Neuronal stem cell (in vitro differentiated cells): ENCODE results near the gene EPHB6.

Experiments used
- DNase-seq: peaks from one replicate; pipeline ENCODE4 v3.0.0-alpha.2; 2013; ENCODE audit warnings: low spot score
- H2AFZ ChIP-seq: one replicate; pipeline ENCODE4 v1.6.1; 2013; ENCODE audit warnings: mild to moderate bottlenecking, low read length, inconsistent platforms
- H2AK5ac ChIP-seq: 2 replicates; pipeline ENCODE4 v1.6.1; 2013; ENCODE audit warnings: low read depth, mild to moderate bottlenecking, inconsistent platforms, low read length, moderate library complexity, mixed read lengths
- H2BK120ac ChIP-seq: 2 replicates; pipeline ENCODE4 v1.6.1; 2013; ENCODE audit warnings: low read depth, mild to moderate bottlenecking, inconsistent platforms, low read length, moderate library complexity, mixed read lengths
- H2BK12ac ChIP-seq: one replicate; pipeline ENCODE4 v1.6.1; 2013; ENCODE audit warnings: low read length, inconsistent platforms
- H2BK15ac ChIP-seq: 2 replicates; pipeline ENCODE4 v1.6.1; 2013; ENCODE audit warnings: mild to moderate bottlenecking, low read length, inconsistent platforms, mixed read lengths
- H2BK5ac ChIP-seq: one replicate; pipeline ENCODE4 v1.6.1; 2013; ENCODE audit warnings: inconsistent platforms, mild to moderate bottlenecking, low read length, moderate library complexity
- H3K14ac ChIP-seq: one replicate; pipeline ENCODE4 v1.6.1; 2013; ENCODE audit warnings: low read length, inconsistent platforms
- H3K18ac ChIP-seq: 2 replicates; pipeline ENCODE4 v1.6.1; 2013; ENCODE audit warnings: low read length, inconsistent platforms
- H3K23ac ChIP-seq: 2 replicates; pipeline ENCODE4 v1.6.1; 2013; ENCODE audit warnings: low read depth, mild to moderate bottlenecking, mixed read lengths, low read length, inconsistent platforms; ENCODE audit not compliant: poor library complexity
- H3K27ac ChIP-seq: replicated peaks from 3 replicates; pipeline ENCODE4 v1.5.1; 2013; ENCODE audit warnings: low read length, inconsistent platforms
- H3K27me3 ChIP-seq, 3 experiments: 2 replicates each; pipeline ENCODE4 v1.6.1; 2013; ENCODE audit warnings: low read length in 3 of 3, mild to moderate bottlenecking in 2 of 3, inconsistent platforms in 1 of 3, low read depth in 1 of 3, mixed read lengths in 1 of 3, moderate library complexity in 1 of 3; ENCODE audit not compliant: control insufficient read depth in 3 of 3, insufficient read depth in 3 of 3
- H3K36me3 ChIP-seq, 2 donors: replicated peaks in 1 of 2; 2 replicates each; pipeline ENCODE4 v1.6.1; 2013; ENCODE audit warnings: low read length in 2 of 2; ENCODE audit not compliant: control insufficient read depth in 2 of 2, insufficient read depth in 2 of 2
- H3K4ac ChIP-seq: 2 replicates; pipeline ENCODE4 v1.6.1; 2013; ENCODE audit warnings: inconsistent platforms, mild to moderate bottlenecking, low read length, moderate library complexity
- H3K4me1 ChIP-seq, 2 donors: 1 replicate in 1 of 2; 2 replicates in 1 of 2; pipeline ENCODE4 v1.6.1; 2013; ENCODE audit warnings: low read length in 2 of 2, low read depth in 1 of 2; ENCODE audit not compliant: control insufficient read depth in 2 of 2, insufficient read depth in 1 of 2
- H3K4me2 ChIP-seq: one replicate; pipeline ENCODE4 v1.6.1; 2013; ENCODE audit warnings: mild to moderate bottlenecking, low read length, inconsistent platforms; ENCODE audit not compliant: insufficient read depth, poor library complexity, severe bottlenecking
- H3K4me3 ChIP-seq, 2 donors: 2 replicates each; pipeline ENCODE4 v1.5.1; 2013; ENCODE audit warnings: low read length in 2 of 2, mild to moderate bottlenecking in 2 of 2, inconsistent platforms in 1 of 2, moderate library complexity in 1 of 2
- H3K79me1 ChIP-seq: one replicate; pipeline ENCODE4 v1.6.1; 2013; ENCODE audit warnings: low read depth, mild to moderate bottlenecking, inconsistent platforms, low read length, moderate library complexity
- H3K9ac ChIP-seq: one replicate; pipeline ENCODE4 v1.6.1; 2013; ENCODE audit warnings: mild to moderate bottlenecking, low read depth, low read length, inconsistent platforms; ENCODE audit not compliant: poor library complexity
- H3K9me3 ChIP-seq, 2 donors: replicated peaks in 1 of 2; 2 replicates each; pipeline versions ENCODE3 to v1.6.1; 2013; ENCODE audit warnings: low read length in 2 of 2, mild to moderate bottlenecking in 2 of 2, inconsistent platforms in 1 of 2, low read depth in 1 of 2, mixed read lengths in 1 of 2, moderate library complexity in 1 of 2; ENCODE audit not compliant: control insufficient read depth in 2 of 2, insufficient read depth in 1 of 2
- H4K8ac ChIP-seq: one replicate; pipeline ENCODE4 v1.6.1; 2013; ENCODE audit warnings: low read depth, mild to moderate bottlenecking, inconsistent platforms, low read length, moderate library complexity
- H4K91ac ChIP-seq: one replicate; pipeline ENCODE4 v1.6.1; 2013; ENCODE audit warnings: low read length, low read depth, mild to moderate bottlenecking, inconsistent platforms; ENCODE audit not compliant: poor library complexity
- WGBS, 2 donors: extraction: QIAGEN DNeasy Blood & Tissue Kit; methylation state at CpG; one replicate each; pipeline ENCODE4 v1.1.7; 2013; ENCODE audit warnings: missing lambda C conversion rate in 2 of 2, mixed read lengths in 1 of 2; ENCODE audit not compliant: insufficient read length in 2 of 2, insufficient replicate concordance in 1 of 2; ENCODE audit errors: extremely low coverage in 2 of 2; 5-methylcytosine and 5-hydroxymethylcytosine counted together

Gene EPHB6

DNA sequence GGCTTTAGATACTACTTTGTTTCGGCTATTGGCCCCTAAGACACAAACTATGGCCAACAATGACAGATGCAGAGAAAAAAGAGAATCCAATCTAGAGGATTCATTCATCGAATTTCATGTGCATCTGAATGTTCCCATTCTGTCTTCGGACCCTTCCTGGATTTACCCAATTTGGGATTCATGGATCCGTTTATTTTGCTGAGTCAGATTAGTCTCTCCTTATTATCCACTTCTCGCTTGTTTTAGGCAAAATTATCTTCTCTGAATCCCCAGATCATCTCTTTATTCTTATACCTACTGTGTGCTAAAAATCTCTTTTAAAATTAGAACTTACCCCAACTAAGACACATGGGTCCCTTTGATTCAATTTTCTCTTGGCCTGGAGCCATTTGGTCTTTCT is 24.2 kb downstream of the EPHB6 start:
- no peak for DNase-seq
- no peak overlapping the region for H4K8ac ChIP-seq
- no peak overlapping the region for H2BK5ac ChIP-seq
- H2AK5ac ChIP-seq: no peak overlapping the region
- H3K4ac ChIP-seq: no peak overlapping the region
- H3K79me1 ChIP-seq: no peaks in the 10 kb centered on the region
- H3K4me1 ChIP-seq: no peaks in the 10 kb centered on the region
- no peak overlapping the region for H2BK120ac ChIP-seq
- no peak overlapping the region for H2BK15ac ChIP-seq
- no peak overlapping the region for H4K91ac ChIP-seq
- H3K36me3 ChIP-seq: no peaks in the 10 kb centered on the region
- H3K9ac ChIP-seq: no peak overlapping the region
- no peak overlapping the region for H2AFZ ChIP-seq
- H3K27me3 ChIP-seq: peaks cover 0 to 8% (median 0%) of the 10 kb centered on the region in 3 experiments
- H3K9me3 ChIP-seq: peaks cover 0 to 5% of the 10 kb centered on the region in 2 donors
- no peak overlapping the region for H3K23ac ChIP-seq
- no CpG with 5 or more reads among the region's 5 CpGs for WGBS, 2 donors
- no peak overlapping the region for H3K27ac ChIP-seq
- H3K18ac ChIP-seq: no peak overlapping the region
- H2BK12ac ChIP-seq: no peak overlapping the region
- H3K4me2 ChIP-seq: no peak overlapping the region
- H3K14ac ChIP-seq: no peak overlapping the region
- H3K4me3 ChIP-seq: no peak overlapping the region

DNA sequence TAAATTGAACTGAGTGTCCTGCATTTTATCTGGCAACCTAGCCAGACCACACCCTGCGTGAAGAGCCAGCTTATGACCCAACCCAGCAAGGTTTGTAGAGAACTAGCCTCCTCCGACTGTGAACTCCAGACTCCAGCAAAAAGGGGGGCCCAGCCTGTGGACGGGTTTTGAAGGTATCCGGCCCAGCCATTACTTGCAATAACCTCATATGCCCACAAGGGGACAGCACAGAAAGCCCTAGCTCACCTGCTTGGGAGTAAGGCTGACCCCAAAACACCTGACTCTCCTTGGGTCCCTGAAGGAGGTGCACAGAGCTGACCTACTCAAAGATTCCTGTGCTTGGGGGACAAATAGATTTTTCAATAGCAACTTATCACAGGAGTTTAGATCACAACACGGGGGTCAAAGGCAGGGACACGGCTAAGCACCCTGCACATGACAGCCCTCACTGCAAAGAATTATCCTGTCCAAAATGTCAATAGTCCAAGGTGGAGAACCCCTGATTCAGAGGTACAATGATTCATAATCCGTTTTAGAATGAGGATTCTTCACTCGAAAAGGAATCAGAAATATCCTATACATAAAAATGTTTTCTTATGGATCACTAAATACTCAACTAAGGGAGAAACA is 26.1 kb downstream of the EPHB6 start:
- H3K9ac ChIP-seq: no peak overlapping the region
- H3K4ac ChIP-seq: no peak overlapping the region
- H4K91ac ChIP-seq: no peak overlapping the region
- peaks cover 0 to 2% of the 10 kb centered on the region in 2 donors for H3K4me1 ChIP-seq
- H3K14ac ChIP-seq: no peak overlapping the region
- H2AFZ ChIP-seq: no peak overlapping the region
- no peaks in the 10 kb centered on the region for H3K9me3 ChIP-seq
- H2AK5ac ChIP-seq: no peak overlapping the region
- no peak overlapping the region for H3K4me2 ChIP-seq
- no peak overlapping the region for H3K23ac ChIP-seq
- no peak overlapping the region for H2BK12ac ChIP-seq
- no peak overlapping the region for H4K8ac ChIP-seq
- H3K27me3 ChIP-seq: peaks cover 0 to 8% (median 0%) of the 10 kb centered on the region in 3 experiments
- H2BK5ac ChIP-seq: no peak overlapping the region
- no peak overlapping the region for H2BK15ac ChIP-seq
- H3K27ac ChIP-seq: no peak overlapping the region
- H2BK120ac ChIP-seq: no peak overlapping the region
- no peaks in the 10 kb centered on the region for H3K36me3 ChIP-seq
- peak; percentile 38 for DNase-seq
- no CpG with 5 or more reads among the region's 8 CpGs for WGBS, 2 donors
- H3K79me1 ChIP-seq: no peaks in the 10 kb centered on the region
- no peak overlapping the region for H3K18ac ChIP-seq
- no peak overlapping the region for H3K4me3 ChIP-seq

DNA sequence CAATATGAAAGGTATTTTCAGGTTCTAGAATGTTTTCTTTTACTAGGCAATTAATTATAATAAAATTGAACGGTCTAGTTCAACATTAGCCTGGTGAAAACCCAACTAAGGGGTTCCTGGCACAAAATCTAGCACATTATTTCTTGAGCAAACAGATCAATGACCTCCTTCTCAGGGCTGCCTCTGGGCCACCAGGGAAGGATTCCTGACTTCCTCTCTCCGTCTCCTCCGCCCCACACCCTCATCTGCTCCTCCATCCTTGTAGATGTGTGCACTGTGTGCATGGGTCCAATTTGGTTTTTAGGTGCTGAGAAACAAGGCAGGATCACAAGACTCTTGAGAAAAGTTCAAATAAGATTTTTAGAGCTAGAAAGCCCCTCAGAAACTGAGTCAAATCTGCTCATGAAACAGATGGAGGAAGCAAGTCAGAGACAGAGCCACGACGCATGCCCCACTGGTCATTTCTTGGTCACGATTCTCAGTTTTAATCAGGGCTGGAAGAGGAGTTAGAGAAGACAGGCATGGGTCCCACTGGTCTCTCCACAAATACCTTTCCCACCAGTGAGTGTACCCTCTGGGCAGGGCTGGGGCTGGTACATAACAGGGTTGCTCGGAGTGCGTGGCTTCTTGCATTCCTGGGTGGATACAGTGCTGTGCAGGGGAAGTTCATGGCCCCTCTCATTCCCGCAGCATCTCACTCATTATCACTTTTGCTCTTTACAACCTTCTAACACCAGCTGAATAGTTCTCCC is 26.9 kb downstream of the EPHB6 start:
- Histone ChIP-seq H2AFZ (no peak overlapping the region), H3K4ac (no peak overlapping the region), H2BK5ac (no peak overlapping the region), H3K4me1 (peaks cover 0 to 2% of the 10 kb centered on the region in 2 donors), H4K8ac (no peak overlapping the region), H2BK12ac (no peak overlapping the region), H3K27ac (no peak overlapping the region), H3K36me3 (no peaks in the 10 kb centered on the region), H3K18ac (peak overlapping the region; percentile 21), H2BK15ac (no peak overlapping the region), H2BK120ac (no peak overlapping the region), H3K79me1 (no peaks in the 10 kb centered on the region), H3K4me3 (no peak overlapping the region), H3K14ac (no peak overlapping the region), H2AK5ac (no peak overlapping the region), H4K91ac (no peak overlapping the region), H3K4me2 (no peak overlapping the region), H3K9ac (no peak overlapping the region), H3K23ac (no peak overlapping the region), H3K27me3 (peaks cover 0 to 8% (median 0%) of the 10 kb centered on the region in 3 experiments), H3K9me3 (no peaks in the 10 kb centered on the region)
- DNase-seq: no peak
- WGBS, 2 donors: no CpG with 5 or more reads among the region's 9 CpGs

GRCh38 chr7:142882338-142882678 is 27.4 kb downstream of the EPHB6 start:
- no peak overlapping the region for H2BK120ac ChIP-seq
- H3K23ac ChIP-seq: no peak overlapping the region
- H3K79me1 ChIP-seq: no peaks in the 10 kb centered on the region
- no peak overlapping the region for H3K4ac ChIP-seq
- no peak overlapping the region for H3K4me3 ChIP-seq
- no peak overlapping the region for H3K4me2 ChIP-seq
- H2AK5ac ChIP-seq: no peak overlapping the region
- H3K27ac ChIP-seq: no peak overlapping the region
- no peak overlapping the region for H3K14ac ChIP-seq
- no peak for DNase-seq
- no peaks in the 10 kb centered on the region for H3K36me3 ChIP-seq
- H2BK12ac ChIP-seq: no peak overlapping the region
- no peaks in the 10 kb centered on the region for H3K9me3 ChIP-seq
- H2BK15ac ChIP-seq: no peak overlapping the region
- no peak overlapping the region for H2AFZ ChIP-seq
- no peak overlapping the region for H2BK5ac ChIP-seq
- H3K18ac ChIP-seq: no peak overlapping the region
- WGBS, 2 donors: no CpG with 5 or more reads among the region's 5 CpGs
- peaks cover 0 to 2% of the 10 kb centered on the region in 2 donors for H3K4me1 ChIP-seq
- no peak overlapping the region for H4K8ac ChIP-seq
- no peak overlapping the region for H3K9ac ChIP-seq
- H3K27me3 ChIP-seq: peaks cover 0 to 8% (median 0%) of the 10 kb centered on the region in 3 experiments
- no peak overlapping the region for H4K91ac ChIP-seq
